Thyroid gland (tissue), 4 donors: ENCODE measurements around the gene NOTCH2. TPM values are rescaled to one million over a fixed set of nuclear protein-coding genes. Genes with fewer than 3 reads are reported as not detected.
"Not testable (repeated sequence)": the region's sequence is repeated elsewhere in the genome, so short reads cannot be mapped to it uniquely, and the experiment has no call there.

ENCODE experiments used
- DNase-seq, 2 donors: peaks; one replicate each; pipeline ENCODE4 v3.0.0-alpha.2; 2019
- H3K27ac ChIP-seq, 3 donors: fragments of 200-600 bp; sonication (generic); 1 replicate in 2 of 3; 2 replicates in 1 of 3; pipeline ENCODE4 v1.5.1; 2016 to 2019; ENCODE audit warnings: mild to moderate bottlenecking in 1 of 3, moderate library complexity in 1 of 3
- H3K27me3 ChIP-seq: fragments of 200-600 bp; sonication (generic); one replicate; pipeline ENCODE4 v1.5.1; 2019
- H3K36me3 ChIP-seq, 2 donors: fragments of 200-600 bp; sonication (generic); one replicate each; pipeline ENCODE4 v1.5.1; 2016 to 2019
- H3K4me1 ChIP-seq, 2 donors: fragments of 200-600 bp; sonication (generic); one replicate each; pipeline ENCODE4 v1.5.1; 2017 to 2019
- H3K4me3 ChIP-seq, 3 donors: fragments of 200-600 bp; sonication (generic); replicated peaks in 1 of 3; 1 replicate in 2 of 3; 2 replicates in 1 of 3; pipeline ENCODE4 v1.5.1; 2016; ENCODE audit warnings: mild to moderate bottlenecking in 1 of 3
- H3K9me3 ChIP-seq: fragments of 200-600 bp; sonication (generic); one replicate; pipeline ENCODE4 v1.5.1; 2017
- CTCF ChIP-seq, 6 experiments: fragments of 200-600 bp in 3 of 6; fragments of 450-650 bp in 3 of 6; sonication (generic) in 3 of 6; IDR thresholded peaks; one replicate each; pipeline ENCODE4 v1.5.1; 2016 to 2019; ENCODE audit warnings: antibody characterized with exemption in 6 of 6, mild to moderate bottlenecking in 2 of 6, inconsistent platforms in 1 of 6, moderate library complexity in 1 of 6
- POLR2A ChIP-seq, 2 donors: fragments of 450-650 bp; IDR thresholded peaks; one replicate each; pipeline ENCODE4 v1.6.1; 2017; ENCODE audit warnings: antibody characterized with exemption in 2 of 2, mild to moderate bottlenecking in 2 of 2, moderate library complexity in 1 of 2
- WGBS, 2 donors: methylation state at CpG; one replicate each; pipeline ENCODE4 v1.1.5; 2017; 5-methylcytosine and 5-hydroxymethylcytosine counted together
- intact Hi-C: fragments of 100-400 bp; cut with DNase I; formaldehyde crosslinking; loops from one replicate; pipeline ENCODE4 v1.15.1; 2023
- total RNA-seq, 4 donors: library from RNA; depleted of rRNA; stranded (reverse); fragments of >200 nt; gene quantifications; one replicate each; pipeline ENCODE4 v1.2.3, GENCODE V29; 2016

NOTCH2 gene
- total RNA-seq, 4 donors from 2014 or later, result 87.2 to 142 (median 115) TPM

- peak overlapping the region in 2 of 3 donors; percentile 14 to 43 for H3K27ac ChIP-seq
- intact Hi-C loops, result no loop called here
- H3K4me1 ChIP-seq, result peaks cover 21 to 27% of the 10 kb centered on the region in 2 donors
- no peak for DNase-seq
- WGBS, 2 donors, result 67 to 71% methylated on average over 5 of the region's 5 CpGs
- H3K4me3 ChIP-seq, result no peak overlapping the region
- H3K9me3 ChIP-seq, result no peaks in the 10 kb centered on the region
- H3K36me3 ChIP-seq, result no peaks in the 10 kb centered on the region
- no peaks in the 10 kb centered on the region for H3K27me3 ChIP-seq
- TF ChIP-seq POLR2A (IDR thresholded peaks at IDR 0.05), result no peak
- TF ChIP-seq CTCF (IDR thresholded peaks at IDR 0.05), result no peak
These were observed 88.0 kb downstream of the NOTCH2 start for GRCh38 chr1:119981496-119981895.

GRCh38 chr1:119978018-119978505 is 91.4 kb downstream of the NOTCH2 start:
- H3K27ac ChIP-seq, result peak overlapping the region in 1 of 3 donors; percentile 7
- peaks cover 31 to 55% of the 10 kb centered on the region in 2 donors for H3K4me1 ChIP-seq
- intact Hi-C loops, result no loop called here
- 54 to 56% methylated on average over 4 of the region's 4 CpGs for WGBS, 2 donors
- no peak overlapping the region for H3K4me3 ChIP-seq
- TF ChIP-seq CTCF (IDR thresholded peaks at IDR 0.05), result no peak
- TF ChIP-seq POLR2A (IDR thresholded peaks at IDR 0.05), result no peak
- no peaks in the 10 kb centered on the region for H3K27me3 ChIP-seq
- no peaks in the 10 kb centered on the region for H3K9me3 ChIP-seq
- no peaks in the 10 kb centered on the region for H3K36me3 ChIP-seq
- DNase-seq, result no peak

GRCh38 chr1:119977113-119977736 is 92.2 kb downstream of the NOTCH2 start:
- intact Hi-C loops, H3K9me3 ChIP-seq, H3K27ac ChIP-seq, H3K27me3 ChIP-seq, DNase-seq, H3K36me3 ChIP-seq, H3K4me3 ChIP-seq: not testable (repeated sequence)
- 95 to 97% methylated on average over 8 of the region's 8 CpGs for WGBS, 2 donors
- H3K4me1 ChIP-seq, result peaks cover 30 to 59% of the 10 kb centered on the region in 2 donors

- intact Hi-C loops, result not testable (repeated sequence)
These were observed 93.7 kb downstream of the NOTCH2 start for GRCh38 chr1:119975582-119976254.

GRCh38 chr1:119975006-119975405 is 94.5 kb downstream of the NOTCH2 start:
- no peaks in the 10 kb centered on the region for H3K36me3 ChIP-seq
- no peak for TF ChIP-seq POLR2A (IDR thresholded peaks at IDR 0.05)
- no peak for TF ChIP-seq CTCF (IDR thresholded peaks at IDR 0.05)
- no peaks in the 10 kb centered on the region for H3K9me3 ChIP-seq
- no peak overlapping the region for H3K27ac ChIP-seq
- WGBS, 2 donors, result 93 to 97% methylated on average over 2 of the region's 2 CpGs
- peaks cover 22 to 53% of the 10 kb centered on the region in 2 donors for H3K4me1 ChIP-seq
- no peak overlapping the region for H3K4me3 ChIP-seq
- H3K27me3 ChIP-seq, result no peaks in the 10 kb centered on the region
- intact Hi-C loops, result no loop called here
- no peak for DNase-seq

More at GRCh38 chr1:119975582-119976254, 93.7 kb downstream of the NOTCH2 start:
- peaks cover 22 to 53% of the 10 kb centered on the region in 2 donors for H3K4me1 ChIP-seq
- WGBS, 2 donors, result 86 to 87% methylated on average over 5 of the region's 5 CpGs
- not testable (repeated sequence) for H3K27me3 ChIP-seq, H3K36me3 ChIP-seq, H3K9me3 ChIP-seq, H3K27ac ChIP-seq, H3K4me3 ChIP-seq, DNase-seq

GRCh38 chr1:119974013-119974412 is 95.4 kb downstream of the NOTCH2 start:
- intact Hi-C loops, result no loop called here
- TF ChIP-seq POLR2A (IDR thresholded peaks at IDR 0.05) (no peak), CTCF (IDR thresholded peaks at IDR 0.05) (no peak)
- no peak for DNase-seq
- peaks cover 27 to 57% of the 10 kb centered on the region in 2 donors for H3K4me1 ChIP-seq
- no peak overlapping the region for H3K4me3 ChIP-seq
- no peaks in the 10 kb centered on the region for H3K9me3 ChIP-seq
- peak overlapping the region in 1 of 3 donors; percentile 24 for H3K27ac ChIP-seq
- peaks cover 0 to 6% of the 10 kb centered on the region in 2 donors for H3K36me3 ChIP-seq
- H3K27me3 ChIP-seq, result no peaks in the 10 kb centered on the region
